Esophagus (tissue), 2 donors: ENCODE measurements around the gene CERS1. TPM values are rescaled to one million over a fixed set of nuclear protein-coding genes. Genes with fewer than 3 reads are reported as not detected.

ENCODE experiments used
- H3K27ac ChIP-seq, 2 donors: one replicate each; pipeline ENCODE4 v1.5.1; 2013; ENCODE audit warnings: low read depth in 2 of 2, mild to moderate bottlenecking in 2 of 2, inconsistent platforms in 1 of 2, low read length in 1 of 2, moderate library complexity in 1 of 2
- H3K27me3 ChIP-seq, 2 donors: one replicate each; pipeline ENCODE4 v1.6.1; 2013; ENCODE audit warnings: low read length in 2 of 2, control low read depth in 1 of 2, mild to moderate bottlenecking in 1 of 2; ENCODE audit not compliant: insufficient read depth in 2 of 2, control insufficient read depth in 1 of 2
- H3K36me3 ChIP-seq, 2 donors: one replicate each; pipeline ENCODE4 v1.6.1; 2013; ENCODE audit warnings: low read length in 1 of 2; ENCODE audit not compliant: control insufficient read depth in 2 of 2, insufficient read depth in 2 of 2
- H3K4me1 ChIP-seq, 2 donors: one replicate each; pipeline ENCODE4 v1.6.1; 2013; ENCODE audit warnings: low read length in 1 of 2; ENCODE audit not compliant: control insufficient read depth in 2 of 2, insufficient read depth in 2 of 2
- H3K4me3 ChIP-seq, 2 donors: one replicate each; pipeline ENCODE4 v1.5.1; 2013; ENCODE audit warnings: low read length in 2 of 2, mild to moderate bottlenecking in 2 of 2, low read depth in 1 of 2, moderate library complexity in 1 of 2
- H3K9me3 ChIP-seq, 2 donors: one replicate each; pipeline ENCODE4 v1.6.1; 2013; ENCODE audit warnings: mild to moderate bottlenecking in 2 of 2, low read depth in 1 of 2, low read length in 1 of 2, moderate library complexity in 1 of 2; ENCODE audit not compliant: control insufficient read depth in 2 of 2, insufficient read depth in 1 of 2
- WGBS, 2 donors: extraction: QIAGEN DNeasy Blood & Tissue Kit; methylation state at CpG; one replicate each; pipeline ENCODE4 v1.1.7; 2013; 5-methylcytosine and 5-hydroxymethylcytosine counted together
- polyA plus RNA-seq, 2 donors: library from polyadenylated mRNA; stranded (reverse); fragments of 200-250 nt; gene quantifications; one replicate each; pipeline ENCODE4 v1.2.3, GENCODE V29; 2013
- donor health status: healthy with polysubstance abuse.
- donor health status: Bipolar disorder and iron deficiency.

CERS1 gene
- polyA plus RNA-seq, 2 donors = 0.08 to 0.12 TPM

- H3K4me3 ChIP-seq = no peak overlapping the region
- no peaks in the 10 kb centered on the region for H3K27me3 ChIP-seq
- WGBS, 2 donors = 82 to 85% methylated on average over 12 of the region's 12 CpGs
- H3K9me3 ChIP-seq = no peaks in the 10 kb centered on the region
- H3K36me3 ChIP-seq = peaks cover 52 to 91% of the 10 kb centered on the region in 2 donors
- H3K27ac ChIP-seq = peak overlapping the region in 1 of 2 donors; percentile 18
- no peaks in the 10 kb centered on the region for H3K4me1 ChIP-seq
Measured at GRCh38 chr19:18859676-18860301, 36.2 kb downstream of the CERS1 start.

GRCh38 chr19:18858906-18859646 is 36.9 kb downstream of the CERS1 start:
- Histone ChIP-seq H3K27ac (no peak overlapping the region), H3K27me3 (no peaks in the 10 kb centered on the region), H3K36me3 (peaks cover 50 to 93% of the 10 kb centered on the region in 2 donors), H3K4me1 (no peaks in the 10 kb centered on the region), H3K4me3 (no peak overlapping the region), H3K9me3 (no peaks in the 10 kb centered on the region)
- 88 to 89% methylated on average over 21 of the region's 21 CpGs for whole genome bisulfite sequencing, 2 donors

- no peaks in the 10 kb centered on the region for H3K9me3 ChIP-seq
- H3K4me1 ChIP-seq = no peaks in the 10 kb centered on the region
- H3K27ac ChIP-seq = no peak overlapping the region
- WGBS, 2 donors = 93% methylated on average over 13 of the region's 13 CpGs
- H3K27me3 ChIP-seq = no peaks in the 10 kb centered on the region
- no peak overlapping the region for H3K4me3 ChIP-seq
- H3K36me3 ChIP-seq = peaks cover 39 to 92% of the 10 kb centered on the region in 2 donors
Measured at GRCh38 chr19:18857223-18857622, 38.7 kb downstream of the CERS1 start.

DNA sequence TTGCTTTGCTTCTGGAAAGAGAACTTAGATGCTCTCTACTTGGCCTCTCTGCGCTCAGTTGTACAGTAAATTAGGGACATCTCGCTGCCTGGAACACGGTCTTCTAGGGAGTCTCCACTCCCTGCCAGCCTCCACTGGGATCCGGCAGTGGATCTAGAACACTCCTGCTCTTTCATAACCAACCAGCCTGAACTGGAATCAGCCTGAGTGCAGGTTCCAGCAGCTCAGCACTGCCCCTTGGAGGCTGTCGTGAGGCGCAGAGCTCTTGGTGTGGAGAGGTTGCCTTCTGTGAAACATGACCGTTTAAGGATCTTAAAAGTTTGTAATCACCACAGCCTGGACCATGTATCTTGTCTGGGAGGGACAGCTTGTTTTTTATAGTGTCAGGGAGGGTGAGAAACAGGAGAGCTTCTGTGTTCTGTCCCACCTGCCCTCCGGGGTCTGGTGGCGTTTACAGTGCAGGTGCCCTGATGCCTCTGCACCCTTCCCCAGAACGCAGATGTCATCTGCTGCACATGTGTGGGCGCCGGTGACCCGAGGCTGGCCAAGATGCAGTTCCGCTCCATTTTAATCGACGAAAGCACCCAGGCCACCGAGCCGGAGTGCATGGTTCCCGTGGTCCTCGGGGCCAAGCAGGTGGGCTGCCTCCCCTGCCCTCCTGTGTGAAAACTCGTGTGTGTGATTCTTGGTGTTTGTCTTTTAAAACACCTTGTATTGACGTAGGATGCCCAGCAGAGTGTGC is 39.4 kb downstream of the CERS1 start:
- Histone ChIP-seq H3K4me1 (no peaks in the 10 kb centered on the region), H3K27ac (no peak overlapping the region), H3K9me3 (no peaks in the 10 kb centered on the region), H3K4me3 (no peak overlapping the region), H3K27me3 (no peaks in the 10 kb centered on the region), H3K36me3 (peaks cover 45 to 93% of the 10 kb centered on the region in 2 donors)
- 84 to 85% methylated on average over 22 of the region's 22 CpGs for WGBS, 2 donors

DNA sequence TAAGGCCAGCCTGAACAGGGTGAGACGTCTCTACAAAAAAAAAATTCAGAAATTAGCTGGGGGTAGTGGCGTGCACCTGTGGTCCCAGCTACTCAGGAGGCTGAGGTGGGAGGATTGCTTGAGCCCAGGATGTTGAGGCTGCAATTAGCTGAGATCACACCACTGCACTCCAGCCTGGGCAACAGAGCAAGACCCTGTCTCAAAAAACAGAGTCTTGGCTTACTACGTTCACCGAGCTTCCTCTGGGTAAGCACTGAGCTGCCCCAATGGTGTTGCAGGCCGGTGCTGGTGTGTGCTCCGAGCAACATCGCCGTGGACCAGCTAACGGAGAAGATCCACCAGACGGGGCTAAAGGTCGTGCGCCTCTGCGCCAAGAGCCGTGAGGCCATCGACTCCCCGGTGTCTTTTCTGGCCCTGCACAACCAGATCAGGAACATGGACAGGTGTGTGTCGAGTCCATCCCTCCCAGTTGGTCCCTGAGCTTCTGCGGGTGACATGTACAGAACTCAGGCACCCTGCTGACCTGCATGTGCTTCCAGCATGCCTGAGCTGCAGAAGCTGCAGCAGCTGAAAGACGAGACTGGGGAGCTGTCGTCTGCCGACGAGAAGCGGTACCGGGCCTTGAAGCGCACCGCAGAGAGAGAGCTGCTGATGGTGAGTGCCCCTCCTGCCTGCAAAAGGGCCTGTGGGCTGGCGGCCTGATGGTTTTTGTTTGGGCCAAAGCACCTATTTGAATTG is 40.1 kb downstream of the CERS1 start:
- H3K4me3 ChIP-seq = no peak overlapping the region
- no peaks in the 10 kb centered on the region for H3K9me3 ChIP-seq
- 90 to 92% methylated on average over 27 of the region's 27 CpGs for WGBS, 2 donors

GRCh38 chr19:18854982-18855381 is 41.0 kb downstream of the CERS1 start:
- peaks cover 2 to 8% of the 10 kb centered on the region in 2 donors for H3K4me1 ChIP-seq
- peaks cover 42 to 90% of the 10 kb centered on the region in 2 donors for H3K36me3 ChIP-seq
- H3K27me3 ChIP-seq = no peaks in the 10 kb centered on the region
- no peaks in the 10 kb centered on the region for H3K9me3 ChIP-seq
- no peak overlapping the region for H3K4me3 ChIP-seq
- no peak overlapping the region for H3K27ac ChIP-seq
- 95% methylated on average over 33 of the region's 33 CpGs for WGBS, 2 donors

More for the DNA sequence above, 40.1 kb downstream of the CERS1 start:
- H3K4me1 ChIP-seq = peaks cover 0 to 2% of the 10 kb centered on the region in 2 donors
- no peak overlapping the region for H3K27ac ChIP-seq
- peaks cover 39 to 92% of the 10 kb centered on the region in 2 donors for H3K36me3 ChIP-seq
- H3K27me3 ChIP-seq = no peaks in the 10 kb centered on the region

DNA sequence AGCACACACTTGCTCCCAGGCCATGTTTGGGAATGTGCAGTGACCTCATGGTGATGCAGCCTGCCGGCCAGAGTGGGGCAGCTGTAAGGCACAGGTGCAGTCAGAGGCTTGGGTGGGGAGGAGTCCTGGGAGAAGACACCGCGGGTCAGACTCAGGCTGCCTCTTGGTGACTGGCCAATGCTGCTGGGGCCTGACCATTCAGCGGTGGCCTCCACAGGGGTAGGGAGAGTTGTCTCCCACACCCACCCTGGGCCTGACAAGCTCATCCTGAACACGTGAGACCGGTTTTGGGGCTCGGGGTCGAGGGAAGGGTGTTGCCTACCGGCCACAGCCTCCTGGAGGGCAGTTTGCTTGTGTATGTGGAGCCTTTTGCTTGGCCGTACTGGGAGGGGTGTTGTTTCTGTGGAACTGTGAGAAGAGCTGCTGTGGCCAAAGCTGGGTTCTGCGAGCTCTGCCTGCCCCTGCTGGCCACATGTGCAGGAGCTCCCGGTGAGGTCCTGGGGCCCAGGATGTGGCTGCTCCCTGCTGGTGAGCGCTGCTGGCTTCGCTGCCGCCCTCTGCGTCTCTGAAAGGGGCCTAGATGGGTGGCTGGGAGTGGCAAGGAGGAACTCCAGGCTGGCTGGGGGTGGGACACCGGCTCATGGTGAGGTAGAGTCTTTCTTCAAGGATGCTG is 42.1 kb downstream of the CERS1 start:
- H3K4me1 ChIP-seq = peaks cover 6 to 15% of the 10 kb centered on the region in 2 donors
- no peaks in the 10 kb centered on the region for H3K9me3 ChIP-seq
- no peak overlapping the region for H3K27ac ChIP-seq
- H3K36me3 ChIP-seq = peaks cover 36 to 82% of the 10 kb centered on the region in 2 donors
- H3K4me3 ChIP-seq = no peak overlapping the region
- H3K27me3 ChIP-seq = no peaks in the 10 kb centered on the region
- 87 to 90% methylated on average over 16 to 17 of the region's 17 CpGs for WGBS, 2 donors

DNA sequence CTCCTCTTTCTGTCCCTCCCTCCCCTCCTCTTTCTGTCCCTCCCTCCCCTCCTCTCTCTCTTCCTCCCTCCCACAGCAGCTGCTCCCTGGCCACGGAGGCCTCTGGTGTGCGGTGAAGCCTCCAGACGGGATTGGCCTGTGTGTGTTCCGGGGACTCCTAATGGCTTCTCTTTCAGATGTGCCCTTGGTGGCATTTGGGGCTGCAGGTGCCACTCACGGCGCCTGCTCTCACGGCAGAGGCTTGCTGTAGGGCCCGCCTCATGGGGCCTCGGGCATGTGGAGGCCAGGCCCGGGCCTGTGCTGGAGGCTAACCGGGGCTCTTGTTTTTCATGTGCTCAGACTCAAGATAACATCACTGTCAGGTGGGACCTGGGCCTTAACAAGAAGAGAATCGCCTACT is 43.3 kb downstream of the CERS1 start:
- Histone ChIP-seq H3K27ac (no peak overlapping the region), H3K9me3 (no peaks in the 10 kb centered on the region), H3K4me3 (no peak overlapping the region), H3K36me3 (peaks cover 28 to 77% of the 10 kb centered on the region in 2 donors), H3K4me1 (peaks cover 6 to 16% of the 10 kb centered on the region in 2 donors), H3K27me3 (no peaks in the 10 kb centered on the region)
- WGBS, 2 donors = 66 to 74% methylated on average over 12 of the region's 12 CpGs
